ENCODE measurements around the gene ATXN1.

DNA sequence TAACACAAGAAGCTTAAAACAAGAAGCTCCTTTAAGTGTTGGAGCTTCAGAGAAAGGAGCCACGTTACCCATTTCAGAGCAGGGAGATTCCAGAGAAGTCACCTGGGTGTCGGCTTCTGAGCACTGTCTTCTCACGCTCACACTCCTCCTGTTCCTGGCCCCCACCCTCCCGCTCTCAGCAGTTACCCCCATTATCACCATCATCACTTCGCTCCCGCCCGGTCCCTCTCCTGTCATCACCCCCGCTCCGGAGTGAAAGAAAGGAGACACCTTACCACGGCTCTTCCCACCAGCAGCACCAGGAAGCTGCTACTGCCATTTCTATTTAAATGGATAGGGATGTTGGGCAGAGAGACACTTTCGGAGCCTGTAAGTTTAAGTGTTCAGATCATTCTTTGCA, 399.0 kb downstream of the ATXN1 start:
- TF ChIP-seq, protein P1, sequence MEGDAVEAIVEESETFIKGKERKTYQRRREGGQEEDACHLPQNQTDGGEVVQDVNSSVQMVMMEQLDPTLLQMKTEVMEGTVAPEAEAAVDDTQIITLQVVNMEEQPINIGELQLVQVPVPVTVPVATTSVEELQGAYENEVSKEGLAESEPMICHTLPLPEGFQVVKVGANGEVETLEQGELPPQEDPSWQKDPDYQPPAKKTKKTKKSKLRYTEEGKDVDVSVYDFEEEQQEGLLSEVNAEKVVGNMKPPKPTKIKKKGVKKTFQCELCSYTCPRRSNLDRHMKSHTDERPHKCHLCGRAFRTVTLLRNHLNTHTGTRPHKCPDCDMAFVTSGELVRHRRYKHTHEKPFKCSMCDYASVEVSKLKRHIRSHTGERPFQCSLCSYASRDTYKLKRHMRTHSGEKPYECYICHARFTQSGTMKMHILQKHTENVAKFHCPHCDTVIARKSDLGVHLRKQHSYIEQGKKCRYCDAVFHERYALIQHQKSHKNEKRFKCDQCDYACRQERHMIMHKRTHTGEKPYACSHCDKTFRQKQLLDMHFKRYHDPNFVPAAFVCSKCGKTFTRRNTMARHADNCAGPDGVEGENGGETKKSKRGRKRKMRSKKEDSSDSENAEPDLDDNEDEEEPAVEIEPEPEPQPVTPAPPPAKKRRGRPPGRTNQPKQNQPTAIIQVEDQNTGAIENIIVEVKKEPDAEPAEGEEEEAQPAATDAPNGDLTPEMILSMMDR (IDR thresholded peaks at IDR 0.05; ENCODE audit: low read depth, low read length) = no peak
- no peak for TF ChIP-seq EZH2phosphoT487 (IDR thresholded peaks at IDR 0.05; ENCODE audit: low read depth)
